Epithelial cell of proximal tubule (primary cell): Measurements from ENCODE around the gene OTOA. TPM values are rescaled to one million over a fixed set of nuclear protein-coding genes. Genes with fewer than 3 reads are reported as not detected.

Experiments
- DNase-seq: peaks from one replicate; pipeline ENCODE4 v3.0.0-alpha.2; 2011; ENCODE audit warnings: low read depth
- H3K4me3 ChIP-seq: 2 replicates; pipeline ENCODE4 v1.5.1; 2011; ENCODE audit warnings: low read depth, mild to moderate bottlenecking, low read length
- CTCF ChIP-seq: conservative IDR thresholded peaks from 2 replicates; pipeline ENCODE4 v1.5.1; 2012; ENCODE audit warnings: low read depth, mild to moderate bottlenecking, low read length
- total RNA-seq: library from RNA; depleted of rRNA; stranded (reverse); fragments of >200 nt; gene quantifications from 2 replicates; pipeline ENCODE4 v1.2.3, GENCODE V29; 2015

Gene OTOA
- total RNA-seq = not detected in 2 replicates

GRCh38 chr16:21663889-21664647 lies at the start of gene OTOA:
Gene OTOA, plus strand, starts transcription at chr16:21663968. Its CDS starts 14,547 bp downstream, at chr16:21678515.
- no peak for TF ChIP-seq CTCF
- DNase-seq = no peak

DNA sequence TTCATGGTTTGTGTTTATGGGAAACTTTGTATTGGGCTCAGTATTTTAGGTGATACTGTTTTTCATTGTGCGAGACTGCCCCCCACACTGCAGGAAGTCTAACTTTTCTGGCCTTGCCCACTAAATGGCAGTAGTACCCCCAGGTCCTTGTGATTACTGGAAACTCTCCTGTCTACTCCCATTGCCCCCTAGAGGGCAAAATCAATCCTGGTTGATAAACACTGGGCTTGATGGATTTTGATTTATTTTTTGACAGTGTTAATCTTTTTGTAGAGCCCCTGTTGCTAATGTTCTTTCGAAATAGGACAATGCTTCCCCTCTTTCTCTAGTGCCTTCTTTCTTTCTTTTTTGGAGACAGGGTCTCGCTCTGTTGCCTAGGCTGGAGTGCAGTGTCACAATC lies 48.9 kb upstream of the OTOA start:
- DNase-seq = no peak
- no peak overlapping the region for H3K4me3 ChIP-seq
- TF ChIP-seq CTCF = peak; percentile 40

More at GRCh38 chr16:21663889-21664647, at the start of gene OTOA:
- no peak within 1 kb of the TSS for H3K4me3 ChIP-seq

GRCh38 chr16:21617607-21618006 lies 46.2 kb upstream of the OTOA start:
- H3K4me3 ChIP-seq = no peak overlapping the region
- no peak for TF ChIP-seq CTCF
- no peak for DNase-seq

- H3K4me3 ChIP-seq = no peak overlapping the region
- no peak for DNase-seq
- no peak for TF ChIP-seq CTCF
Observed at GRCh38 chr16:21618281-21618680, 45.5 kb upstream of the OTOA start.

DNA sequence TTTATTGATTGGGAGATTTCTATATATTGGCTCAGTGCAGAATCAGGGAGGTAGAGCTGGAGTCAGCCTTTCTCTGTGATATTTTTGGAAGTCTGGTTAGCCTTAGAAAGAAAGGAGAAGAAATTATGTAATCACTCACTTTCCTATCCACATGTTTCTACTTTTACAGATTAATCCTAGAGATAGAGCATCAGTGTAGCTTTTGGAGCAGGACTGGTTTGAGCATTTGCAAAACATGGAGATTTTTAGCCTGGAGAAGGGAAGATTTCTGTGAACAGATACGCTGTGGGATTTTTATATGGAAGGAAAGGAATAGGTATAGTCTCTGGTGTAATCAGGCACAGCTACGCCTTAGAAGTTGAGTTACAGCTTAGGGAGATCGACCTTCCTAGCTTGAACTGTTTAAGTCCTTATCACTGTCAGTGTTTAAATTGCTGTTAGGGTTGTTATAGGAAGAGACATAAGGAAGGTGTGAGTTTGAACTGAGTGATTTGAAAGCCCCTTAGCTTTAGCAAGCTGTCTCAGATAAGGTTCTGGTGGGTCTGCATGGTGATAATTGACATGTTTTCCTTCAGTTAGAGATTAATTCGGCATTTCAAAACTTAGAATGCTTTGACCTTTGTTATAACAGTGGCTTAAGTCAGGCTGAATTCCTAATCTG lies 43.9 kb upstream of the OTOA start:
- H3K4me3 ChIP-seq = no peak overlapping the region
- no peak for TF ChIP-seq CTCF
- no peak for DNase-seq

DNA sequence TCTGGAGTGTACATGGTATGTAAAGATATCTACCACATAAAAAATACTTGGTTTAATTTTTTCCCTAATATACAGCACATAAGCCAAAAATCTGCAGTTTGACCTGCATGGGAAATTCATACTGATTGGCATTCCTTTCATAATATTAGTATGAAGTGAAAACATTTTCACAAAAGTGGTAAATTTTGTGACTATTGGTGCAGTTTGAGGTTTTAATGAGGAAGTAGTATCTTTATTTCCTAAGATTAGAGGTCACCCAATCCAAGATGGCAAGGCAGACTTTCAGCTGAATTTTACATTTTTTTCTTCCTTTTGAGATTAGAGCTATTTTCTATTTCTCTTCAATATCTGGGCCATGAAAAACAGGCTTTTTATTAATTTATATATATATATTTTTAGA lies 43.2 kb upstream of the OTOA start:
- DNase-seq = no peak
- H3K4me3 ChIP-seq = no peak overlapping the region
- TF ChIP-seq CTCF = no peak

- H3K4me3 ChIP-seq = no peak overlapping the region
- no peak for TF ChIP-seq CTCF
- DNase-seq = no peak
Observed at GRCh38 chr16:21622545-21622944, 41.2 kb upstream of the OTOA start.
